Measurements from ENCODE around the gene RGS3. TPM values are rescaled to one million over a fixed set of nuclear protein-coding genes. Genes with fewer than 3 reads are reported as not detected.
A peak's percentile ranks its signal among the peaks of the same experiment; 100 is the strongest.

The RGS3 gene
- total RNA-seq, 1 donor from 2014 or later: 187 TPM

- no peaks in the 10 kb centered on the region for H3K36me3 ChIP-seq
- H3K27ac ChIP-seq (replicated peaks): peak overlapping the region; percentile 94
- intact Hi-C loops (cut with micrococcal nuclease): loop anchor here (10.0 kb wide), 1 partner anchor 45 kb away; no protein-coding TSS in a partner anchor
- no peak for DNase-seq
- H3K9me3 ChIP-seq (replicated peaks): no peaks in the 10 kb centered on the region
- no peaks in the 10 kb centered on the region for H3K27me3 ChIP-seq (ENCODE audit: low read depth)
- TF ChIP-seq, protein P1, sequence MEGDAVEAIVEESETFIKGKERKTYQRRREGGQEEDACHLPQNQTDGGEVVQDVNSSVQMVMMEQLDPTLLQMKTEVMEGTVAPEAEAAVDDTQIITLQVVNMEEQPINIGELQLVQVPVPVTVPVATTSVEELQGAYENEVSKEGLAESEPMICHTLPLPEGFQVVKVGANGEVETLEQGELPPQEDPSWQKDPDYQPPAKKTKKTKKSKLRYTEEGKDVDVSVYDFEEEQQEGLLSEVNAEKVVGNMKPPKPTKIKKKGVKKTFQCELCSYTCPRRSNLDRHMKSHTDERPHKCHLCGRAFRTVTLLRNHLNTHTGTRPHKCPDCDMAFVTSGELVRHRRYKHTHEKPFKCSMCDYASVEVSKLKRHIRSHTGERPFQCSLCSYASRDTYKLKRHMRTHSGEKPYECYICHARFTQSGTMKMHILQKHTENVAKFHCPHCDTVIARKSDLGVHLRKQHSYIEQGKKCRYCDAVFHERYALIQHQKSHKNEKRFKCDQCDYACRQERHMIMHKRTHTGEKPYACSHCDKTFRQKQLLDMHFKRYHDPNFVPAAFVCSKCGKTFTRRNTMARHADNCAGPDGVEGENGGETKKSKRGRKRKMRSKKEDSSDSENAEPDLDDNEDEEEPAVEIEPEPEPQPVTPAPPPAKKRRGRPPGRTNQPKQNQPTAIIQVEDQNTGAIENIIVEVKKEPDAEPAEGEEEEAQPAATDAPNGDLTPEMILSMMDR (IDR thresholded peaks at IDR 0.05; ENCODE audit: borderline replicate concordance): no peak
- H3K4me3 ChIP-seq: peak overlapping the region; percentile 7
- H3K4me1 ChIP-seq: peaks cover 100% of the 10 kb centered on the region
Measured at GRCh38 chr9:113569472-113570060, 106.0 kb downstream of the RGS3 start.

DNA sequence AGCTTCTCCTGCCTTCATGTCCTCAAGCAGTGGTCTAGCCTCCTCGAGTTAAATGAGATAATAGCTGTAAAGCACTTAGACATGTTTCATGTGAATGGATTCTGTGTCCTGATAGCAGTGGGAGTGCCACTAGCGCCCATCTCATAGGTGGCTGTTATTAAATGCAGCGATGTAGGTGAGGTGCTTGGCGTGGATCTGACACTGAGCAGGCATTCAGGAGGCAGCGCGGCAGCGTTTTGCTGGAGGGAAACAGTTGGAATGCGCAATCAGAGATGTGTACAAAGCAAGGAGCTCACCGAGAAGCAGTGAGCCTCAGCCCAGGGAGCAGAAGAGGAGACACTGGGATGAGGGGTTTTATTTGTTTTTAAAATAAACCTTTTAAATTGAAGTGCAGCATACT, 106.6 kb downstream of the RGS3 start:
- H3K27me3 ChIP-seq (ENCODE audit: low read depth): no peaks in the 10 kb centered on the region
- intact Hi-C loops (cut with micrococcal nuclease): loop anchor here (10.0 kb wide), 1 partner anchor 45 kb away; no protein-coding TSS in a partner anchor
- peak overlapping the region; percentile 94 for H3K27ac ChIP-seq (replicated peaks)
- H3K9me3 ChIP-seq (replicated peaks): no peaks in the 10 kb centered on the region
- H3K4me1 ChIP-seq: peaks cover 100% of the 10 kb centered on the region
- TF ChIP-seq, protein P1 (IDR thresholded peaks at IDR 0.05; ENCODE audit: borderline replicate concordance): no peak
- DNase-seq: no peak
- H3K36me3 ChIP-seq: no peaks in the 10 kb centered on the region
- no peak overlapping the region for H3K4me3 ChIP-seq

- Histone ChIP-seq H3K36me3 (no peaks in the 10 kb centered on the region), H3K4me3 (no peak overlapping the region), H3K4me1 (peaks cover 100% of the 10 kb centered on the region), H3K9me3 (replicated peaks) (no peaks in the 10 kb centered on the region), H3K27ac (replicated peaks) (peak overlapping the region; percentile 94), H3K27me3 (ENCODE audit: low read depth) (no peaks in the 10 kb centered on the region)
- intact Hi-C loops (cut with micrococcal nuclease): loop anchor here (10.0 kb wide), 1 partner anchor 46 kb away; no protein-coding TSS in a partner anchor
- TF ChIP-seq, protein P1 (IDR thresholded peaks at IDR 0.05; ENCODE audit: borderline replicate concordance): no peak
- peak; percentile 10 for DNase-seq
Measured at GRCh38 chr9:113570749-113571711, 107.5 kb downstream of the RGS3 start.

GRCh38 chr9:113572076-113572861, 108.7 kb downstream of the RGS3 start:
- Histone ChIP-seq H3K4me3 (no peak overlapping the region), H3K9me3 (replicated peaks) (no peaks in the 10 kb centered on the region), H3K27ac (replicated peaks) (peak overlapping the region; percentile 94), H3K27me3 (ENCODE audit: low read depth) (no peaks in the 10 kb centered on the region), H3K36me3 (no peaks in the 10 kb centered on the region), H3K4me1 (peaks cover 99% of the 10 kb centered on the region)
- peak; percentile 11 for DNase-seq
- intact Hi-C loops (cut with micrococcal nuclease): loop anchor here (10.0 kb wide), 1 partner anchor 47 kb away; no protein-coding TSS in a partner anchor
- TF ChIP-seq, protein P1 (IDR thresholded peaks at IDR 0.05; ENCODE audit: borderline replicate concordance): no peak

Data from left ventricle myocardium inferior (tissue), 1 donor.